Mucosa of descending colon (tissue), 3 donors: ENCODE data around the gene TEX36. TPM values are rescaled to one million over a fixed set of nuclear protein-coding genes. Genes with fewer than 3 reads are reported as not detected.

Experiments
- ATAC-seq: fragments of 200-7000 bp; cut with Tn5 transposase; one replicate; pipeline ENCODE4 v1.9.1; 2020; ENCODE audit warnings: mild to moderate bottlenecking, moderate library complexity
- DNase-seq, 3 donors: peaks; one replicate each; pipeline ENCODE4 v3.0.0-alpha.2; 2020
- H3K36me3 ChIP-seq: fragments of 200-600 bp; one replicate; pipeline ENCODE4 v1.8.0; 2021; ENCODE audit warnings: low read depth, mild to moderate bottlenecking
- H3K4me1 ChIP-seq: fragments of 200-600 bp; one replicate; pipeline ENCODE4 v1.8.0; 2021; ENCODE audit warnings: low read depth, mild to moderate bottlenecking
- H3K4me3 ChIP-seq: fragments of 200-600 bp; one replicate; pipeline ENCODE4 v1.8.0; 2021; ENCODE audit warnings: mild to moderate bottlenecking
- H3K9me3 ChIP-seq: fragments of 200-600 bp; one replicate; pipeline ENCODE4 v1.8.0; 2021; ENCODE audit warnings: mild to moderate bottlenecking
- CTCF ChIP-seq: fragments of 200-600 bp; IDR thresholded peaks from one replicate; pipeline ENCODE4 v1.8.0; 2022; ENCODE audit warnings: antibody characterized with exemption, mild to moderate bottlenecking
- intact Hi-C, 2 donors: fragments of 100-400 bp; cut with DNase I in 1 of 2; cut with micrococcal nuclease in 1 of 2; formaldehyde crosslinking; loops; one replicate each; pipeline versions ENCODE4 v1.11.0 to v1.11.1; 2022; cut with DNase I, micrococcal nuclease
- total RNA-seq, 3 donors: library from RNA; stranded (reverse); fragmentation: NEBNext Ultra II Directional in 2 of 3; extraction: Animal tissue kit (Norgen Biotek cat#: 25700) in 2 of 3; gene quantifications; one replicate each; pipeline versions ENCODE4 v1.2.1 to v1.2.4, GENCODE V29; 2021 to 2023
- donor health status: DM: no; HTN: no; CAD: no; lungs with moderate emphysema.
- donor health status: DM: no; HTN: no; CAD: no.
- donor health status: DM: no; HTN: yes; CAD: no.

Gene TEX36
- total RNA-seq, 3 donors from 2014 or later, result not detected

GRCh38 chr10:125611756-125612155, 71.2 kb downstream of the TEX36 start:
- no peak for ATAC-seq
- H3K4me3 ChIP-seq, result no peak overlapping the region
- no peak for TF ChIP-seq CTCF
- intact Hi-C loops, result no loop called here
- no peaks in the 10 kb centered on the region for H3K4me1 ChIP-seq
- H3K9me3 ChIP-seq, result no peaks in the 10 kb centered on the region
- no peaks in the 10 kb centered on the region for H3K36me3 ChIP-seq
- DNase-seq, result no peak

- H3K4me1 ChIP-seq, result no peaks in the 10 kb centered on the region
- H3K4me3 ChIP-seq, result no peak overlapping the region
- DNase-seq (no peak), ATAC-seq (no peak)
- intact Hi-C loops, result no loop called here
- TF ChIP-seq CTCF, result no peak
- H3K36me3 ChIP-seq, result no peaks in the 10 kb centered on the region
- H3K9me3 ChIP-seq, result no peaks in the 10 kb centered on the region
These were observed 71.7 kb downstream of the TEX36 start for GRCh38 chr10:125611216-125611615.

DNA sequence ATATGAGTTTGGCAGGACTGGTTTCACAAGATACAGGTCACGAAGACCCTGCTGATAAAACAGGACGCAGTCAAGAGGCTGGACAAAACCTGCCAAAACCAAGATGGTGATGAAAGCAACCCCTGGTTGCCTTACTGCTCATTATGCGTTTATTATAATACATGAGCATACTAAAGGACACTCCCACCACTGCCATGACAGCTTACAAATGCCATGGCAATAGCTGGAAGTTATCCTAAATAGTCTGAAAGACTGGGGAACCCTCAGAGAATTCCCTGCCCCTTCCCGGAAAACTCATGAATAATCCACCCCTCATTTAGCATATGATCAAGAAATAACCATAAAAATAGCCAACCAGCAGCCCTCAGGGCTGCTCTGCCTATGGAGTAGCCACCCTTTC, 73.1 kb downstream of the TEX36 start:
- H3K4me1 ChIP-seq, result no peaks in the 10 kb centered on the region
- no peak overlapping the region for H3K4me3 ChIP-seq
- intact Hi-C loops, result no loop called here
- H3K9me3 ChIP-seq, result no peaks in the 10 kb centered on the region
- no peak for ATAC-seq
- DNase-seq, result no peak
- no peak for TF ChIP-seq CTCF
- no peaks in the 10 kb centered on the region for H3K36me3 ChIP-seq

- intact Hi-C loops, result no loop called here
These were observed 74.5 kb downstream of the TEX36 start for GRCh38 chr10:125608474-125608873.

GRCh38 chr10:125607689-125608290, 75.2 kb downstream of the TEX36 start:
- ATAC-seq (no peak), DNase-seq (no peak)

More at GRCh38 chr10:125608474-125608873, 74.5 kb downstream of the TEX36 start:
- Histone ChIP-seq H3K4me1 (no peaks in the 10 kb centered on the region), H3K9me3 (no peaks in the 10 kb centered on the region), H3K36me3 (no peaks in the 10 kb centered on the region), H3K4me3 (no peak overlapping the region)
- no peak for TF ChIP-seq CTCF
- ATAC-seq, result no peak
- no peak for DNase-seq

More at GRCh38 chr10:125607689-125608290, 75.2 kb downstream of the TEX36 start:
- intact Hi-C loops, result no loop called here
- no peak overlapping the region for H3K4me3 ChIP-seq
- no peaks in the 10 kb centered on the region for H3K36me3 ChIP-seq
- H3K4me1 ChIP-seq, result no peaks in the 10 kb centered on the region
- TF ChIP-seq CTCF, result no peak
- no peaks in the 10 kb centered on the region for H3K9me3 ChIP-seq
